ENCODE results near the gene SLC25A51.

GRCh38 chr9:37921546-37922300, 17.8 kb upstream of the SLC25A51 start:
- TF ChIP-seq CTCF (IDR thresholded peaks at IDR 0.05; ENCODE audit: poor library complexity) (peak; percentile 21), EZH2phosphoT487 (IDR thresholded peaks at IDR 0.05; ENCODE audit: low read depth, severe bottlenecking, unreplicated experiment) (no peak)
